Measurements from ENCODE around the gene GALNT13. TPM values are rescaled to one million over a fixed set of nuclear protein-coding genes. Genes with fewer than 3 reads are reported as not detected.

The GALNT13 gene
- total RNA-seq, 1 donor from 2014 or later: 2.0 TPM

- H3K4me1 Mint-ChIP-seq (ENCODE audit: low read depth, unreplicated experiment): no peaks in the 10 kb centered on the region
- no peaks in the 10 kb centered on the region for H3K27me3 Mint-ChIP-seq (ENCODE audit: low read depth, unreplicated experiment)
- no peak overlapping the region for H3K4me3 Mint-ChIP-seq (ENCODE audit: unreplicated experiment)
- H3K4me3 ChIP-seq (ENCODE audit: insufficient read depth, low read depth, low read length): no peak overlapping the region
- H3K27ac Mint-ChIP-seq (ENCODE audit: unreplicated experiment): no peak overlapping the region
- H3K4me1 ChIP-seq (ENCODE audit: insufficient read depth, low read length): no peaks in the 10 kb centered on the region
- DNase-seq (ENCODE audit: low read depth) (no peak), FAIRE-seq (no peak)
- TF ChIP-seq CTCF (IDR thresholded peaks at IDR 0.05; ENCODE audit: insufficient read depth, low read depth, low read length) (no peak), EZH2 (IDR thresholded peaks at IDR 0.05; ENCODE audit: insufficient read depth, low read length) (no peak)
- no peak overlapping the region for H3K27ac ChIP-seq (ENCODE audit: low read depth, low read length)
- no peaks in the 10 kb centered on the region for H3K9me3 ChIP-seq (ENCODE audit: insufficient read depth, low read depth, low read length)
- no peaks in the 10 kb centered on the region for H3K36me3 ChIP-seq (ENCODE audit: insufficient read depth, low read length)
- no peaks in the 10 kb centered on the region for H3K9me3 Mint-ChIP-seq (ENCODE audit: unreplicated experiment)
- H2AFZ ChIP-seq (ENCODE audit: low read depth, low read length): no peak overlapping the region
- H3K79me2 ChIP-seq (ENCODE audit: insufficient read depth, low read length): no peaks in the 10 kb centered on the region
- no peak overlapping the region for H3K4me2 ChIP-seq (ENCODE audit: low read length)
- no peaks in the 10 kb centered on the region for H3K27me3 ChIP-seq (ENCODE audit: insufficient read depth, low read length)
- H4K20me1 ChIP-seq (ENCODE audit: insufficient read depth, low read length): no peaks in the 10 kb centered on the region
- H3K9ac ChIP-seq (ENCODE audit: low read length): no peak overlapping the region
- no peaks in the 10 kb centered on the region for H3K36me3 Mint-ChIP-seq (ENCODE audit: low read depth, unreplicated experiment)
Measured at GRCh38 chr2:154370873-154371272, 499.2 kb downstream of the GALNT13 start.

GRCh38 chr2:154374416-154374815, 502.7 kb downstream of the GALNT13 start:
- no peaks in the 10 kb centered on the region for H3K36me3 Mint-ChIP-seq (ENCODE audit: low read depth, unreplicated experiment)
- FAIRE-seq: no peak
- no peak overlapping the region for H3K27ac ChIP-seq (ENCODE audit: low read depth, low read length)
- no peak overlapping the region for H3K4me3 ChIP-seq (ENCODE audit: insufficient read depth, low read depth, low read length)
- no peaks in the 10 kb centered on the region for H3K9me3 Mint-ChIP-seq (ENCODE audit: unreplicated experiment)
- no peak overlapping the region for H3K9ac ChIP-seq (ENCODE audit: low read length)
- no peaks in the 10 kb centered on the region for H3K4me1 ChIP-seq (ENCODE audit: insufficient read depth, low read length)
- no peaks in the 10 kb centered on the region for H3K79me2 ChIP-seq (ENCODE audit: insufficient read depth, low read length)
- H3K27me3 Mint-ChIP-seq (ENCODE audit: low read depth, unreplicated experiment): no peaks in the 10 kb centered on the region
- no peaks in the 10 kb centered on the region for H3K27me3 ChIP-seq (ENCODE audit: insufficient read depth, low read length)
- no peaks in the 10 kb centered on the region for H3K4me1 Mint-ChIP-seq (ENCODE audit: low read depth, unreplicated experiment)
- TF ChIP-seq EZH2 (IDR thresholded peaks at IDR 0.05; ENCODE audit: insufficient read depth, low read length) (no peak), CTCF (IDR thresholded peaks at IDR 0.05; ENCODE audit: insufficient read depth, low read depth, low read length) (no peak)
- H2AFZ ChIP-seq (ENCODE audit: low read depth, low read length): no peak overlapping the region
- no peak for DNase-seq (ENCODE audit: low read depth)
- no peaks in the 10 kb centered on the region for H3K36me3 ChIP-seq (ENCODE audit: insufficient read depth, low read length)
- no peaks in the 10 kb centered on the region for H4K20me1 ChIP-seq (ENCODE audit: insufficient read depth, low read length)
- H3K4me3 Mint-ChIP-seq (ENCODE audit: unreplicated experiment): no peak overlapping the region
- H3K27ac Mint-ChIP-seq (ENCODE audit: unreplicated experiment): no peak overlapping the region
- H3K9me3 ChIP-seq (ENCODE audit: insufficient read depth, low read depth, low read length): no peaks in the 10 kb centered on the region
- H3K4me2 ChIP-seq (ENCODE audit: low read length): no peak overlapping the region

DNA sequence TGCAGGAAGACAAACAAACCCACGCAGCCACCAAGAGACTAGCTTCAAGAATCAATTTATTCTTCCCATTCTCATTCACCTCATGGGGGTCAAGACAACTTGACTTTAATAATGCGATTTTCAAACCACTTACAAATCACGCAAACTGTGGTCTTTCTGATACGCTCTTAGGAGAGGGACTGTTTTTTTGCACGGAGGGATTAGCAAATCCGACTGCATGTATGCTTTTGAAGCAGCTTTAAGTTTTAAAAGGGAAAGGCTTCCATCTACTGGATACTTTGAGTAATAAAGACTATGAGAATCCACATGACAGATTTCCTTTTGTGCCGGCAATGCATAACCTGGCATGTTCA, 503.8 kb downstream of the GALNT13 start:
- Mint-ChIP-seq H3K4me3 (ENCODE audit: unreplicated experiment) (no peak overlapping the region), H3K36me3 (ENCODE audit: low read depth, unreplicated experiment) (no peaks in the 10 kb centered on the region), H3K27ac (ENCODE audit: unreplicated experiment) (no peak overlapping the region), H3K27me3 (ENCODE audit: low read depth, unreplicated experiment) (no peaks in the 10 kb centered on the region), H3K9me3 (ENCODE audit: unreplicated experiment) (no peaks in the 10 kb centered on the region), H3K4me1 (ENCODE audit: low read depth, unreplicated experiment) (no peaks in the 10 kb centered on the region)
- Histone ChIP-seq H3K36me3 (ENCODE audit: insufficient read depth, low read length) (no peaks in the 10 kb centered on the region), H3K27me3 (ENCODE audit: insufficient read depth, low read length) (no peaks in the 10 kb centered on the region), H3K79me2 (ENCODE audit: insufficient read depth, low read length) (no peaks in the 10 kb centered on the region), H3K4me3 (ENCODE audit: insufficient read depth, low read depth, low read length) (no peak overlapping the region), H3K4me1 (ENCODE audit: insufficient read depth, low read length) (no peaks in the 10 kb centered on the region), H3K27ac (ENCODE audit: low read depth, low read length) (no peak overlapping the region), H2AFZ (ENCODE audit: low read depth, low read length) (peak overlapping the region; percentile 49), H4K20me1 (ENCODE audit: insufficient read depth, low read length) (no peaks in the 10 kb centered on the region), H3K4me2 (ENCODE audit: low read length) (peak overlapping the region; percentile 72), H3K9ac (ENCODE audit: low read length) (peak overlapping the region; percentile 31), H3K9me3 (ENCODE audit: insufficient read depth, low read depth, low read length) (no peaks in the 10 kb centered on the region)
- TF ChIP-seq CTCF (IDR thresholded peaks at IDR 0.05; ENCODE audit: insufficient read depth, low read depth, low read length) (peak; percentile 35), EZH2 (IDR thresholded peaks at IDR 0.05; ENCODE audit: insufficient read depth, low read length) (no peak)
- FAIRE-seq (no peak), DNase-seq (ENCODE audit: low read depth) (peak; percentile 20)
